Measurements from ENCODE around the gene C19orf73.

- TF ChIP-seq CTCF (conservative IDR thresholded peaks at IDR 0.05) = no peak
- TF ChIP-seq EZH2 (IDR thresholded peaks at IDR 0.05; ENCODE audit: low read depth) = no peak
These were observed 32.5 kb upstream of the C19orf73 start for GRCh38 chr19:49151267-49152118.
